NT2/D1 (cell line): ENCODE data around the gene RGS16.

ENCODE experiments used
- SUZ12 ChIP-seq: IDR thresholded peaks from 2 replicates; pipeline ENCODE4 v1.6.1; 2011; ENCODE audit not compliant: insufficient read length, insufficient read depth; ENCODE audit errors: extremely low read depth
- YY1 ChIP-seq: IDR thresholded peaks from 2 replicates; pipeline ENCODE4 v1.6.1; 2011; ENCODE audit not compliant: insufficient read length, insufficient read depth
- ZNF274 ChIP-seq: IDR thresholded peaks from 2 replicates; pipeline ENCODE4 v1.6.1; 2011; ENCODE audit warnings: mild to moderate bottlenecking, low read depth, low read length

DNA sequence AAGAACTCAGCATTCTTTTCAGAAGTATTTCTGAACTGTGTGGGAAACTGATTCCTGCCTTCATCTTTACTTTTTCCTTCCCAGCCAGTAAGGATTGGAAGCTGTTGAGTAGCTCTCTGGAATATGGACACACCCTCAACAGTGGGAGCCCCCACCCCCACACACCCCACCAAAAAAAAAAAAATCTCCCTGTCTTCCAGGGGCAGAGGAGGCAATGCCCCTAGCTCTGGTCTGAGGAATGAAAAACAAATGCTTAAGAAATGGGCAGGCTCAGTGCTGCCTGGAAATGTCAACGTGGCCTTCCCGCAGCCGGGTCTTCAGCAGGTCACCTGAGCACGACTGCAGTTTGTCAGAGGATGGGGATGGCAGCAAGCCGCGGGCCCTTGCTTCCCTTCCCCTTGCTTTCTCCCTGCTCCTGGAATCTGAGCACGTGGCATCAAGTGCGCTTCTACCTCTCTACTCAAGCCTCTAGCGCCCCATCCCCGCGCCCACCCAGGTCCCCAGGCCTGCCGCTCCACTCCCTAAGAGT is 479 bp downstream of the RGS16 start:
- TF ChIP-seq YY1 = no peak
- TF ChIP-seq ZNF274 = no peak
- TF ChIP-seq SUZ12 = no peak
